K562 (cell line): ENCODE measurements around the gene GSK3B. TPM values are rescaled to one million over a fixed set of nuclear protein-coding genes. Genes with fewer than 3 reads are reported as not detected.

Experiments
- ATAC-seq: fragments of 200-7000 bp; cut with Tn5 transposase; 3 replicates; pipeline ENCODE4 v1.9.1; 2020; ENCODE audit warnings: moderate library complexity
- BruUV-seq: library from RNA; stranded (reverse); fragments of 400-500 nt; replicated peaks from 2 replicates; lab custom pipeline; 2021; lab: Mats Ljungman, UMichigan
- CTCF ChIA-PET: fragments of 300-600 bp; formaldehyde crosslinking; extraction: SDS; loops from one replicate; lab custom pipeline; 2021; ENCODE audit warnings: low intra/inter-chr PET ratio; lab: Yijun Ruan, JAX
- POLR2A ChIA-PET: fragments of 300-600, 350-650 bp; sonication (Branson Sonifier 250); formaldehyde crosslinking; extraction: SDS; loops from one replicate; lab custom pipeline; 2021; ENCODE audit warnings: antibody characterized with exemption, inconsistent platforms; lab: Yijun Ruan, JAX
- DNase-seq, 4 experiments: peaks; one replicate each; pipeline versions ENCODE4 v3.0.0 to v3.0.0-alpha.2; 2011 to 2018; ENCODE audit warnings: low spot score in 3 of 4, mixed read lengths in 3 of 4; ENCODE audit errors: extremely low read depth in 1 of 4
- FAIRE-seq: peaks from 2 replicates; lab custom pipeline; 2011; peaks lifted over from hg19 to GRCh38; lab: Jason Lieb, UNC
- H2AFZ ChIP-seq: 2 replicates; pipeline ENCODE4 v1.6.0; 2011; ENCODE audit warnings: low read depth, low read length, control low read depth, inconsistent platforms
- H3K27ac ChIP-seq: fragments of 200-600 bp; 3 replicates; pipeline ENCODE4 v1.8.0; 2011; ENCODE audit warnings: low read depth, mild to moderate bottlenecking, control low read depth, inconsistent platforms, low read length, moderate library complexity, mixed read lengths; ENCODE audit errors: extremely low read depth
- H3K27me3 ChIP-seq, 2 experiments: fragments of 300-600 bp in 1 of 2; 2 replicates in 1 of 2; 3 replicates in 1 of 2; pipeline versions ENCODE4 v1.6.0 to v1.8.0; 2011; ENCODE audit warnings: inconsistent platforms in 2 of 2, low read length in 2 of 2, mild to moderate bottlenecking in 1 of 2, mixed read lengths in 1 of 2, moderate library complexity in 1 of 2; ENCODE audit not compliant: control insufficient read depth in 2 of 2, insufficient read depth in 2 of 2
- H3K36me3 ChIP-seq: fragments of 300-600 bp; 3 replicates; pipeline ENCODE4 v1.8.0; 2011; ENCODE audit warnings: mild to moderate bottlenecking, low read length, inconsistent platforms; ENCODE audit not compliant: control insufficient read depth, insufficient read depth
- H3K4me1 ChIP-seq, 2 experiments: fragments of 200-600 bp in 1 of 2; replicated peaks in 1 of 2; 2 replicates in 1 of 2; 3 replicates in 1 of 2; pipeline versions ENCODE4 v1.5.1 to v1.8.0; 2011; ENCODE audit warnings: inconsistent platforms in 2 of 2, low read length in 2 of 2, mild to moderate bottlenecking in 1 of 2, mixed read lengths in 1 of 2, moderate library complexity in 1 of 2; ENCODE audit not compliant: control insufficient read depth in 2 of 2, insufficient read depth in 2 of 2
- H3K4me2 ChIP-seq: 2 replicates; pipeline ENCODE4 v1.6.1; 2011; ENCODE audit warnings: low read length, control low read depth, inconsistent platforms, mixed read lengths; ENCODE audit not compliant: insufficient read depth
- H3K4me3 ChIP-seq: fragments of 200-600 bp; sonication (generic), shearing (Covaris generic); 2 replicates; pipeline ENCODE4 v1.5.1; 2016; ENCODE audit warnings: control low read depth, inconsistent platforms
- H3K79me2 ChIP-seq: fragments of 200-600 bp; 3 replicates; pipeline ENCODE4 v1.8.0; 2011; ENCODE audit warnings: low read length, inconsistent platforms; ENCODE audit not compliant: control insufficient read depth, insufficient read depth
- H3K9ac ChIP-seq, 2 experiments: 2 replicates each; pipeline versions ENCODE4 v1.6.0 to v1.6.1; 2011; ENCODE audit warnings: low read depth in 2 of 2, low read length in 2 of 2, control low read depth in 1 of 2, inconsistent platforms in 1 of 2, mild to moderate bottlenecking in 1 of 2, mixed read lengths in 1 of 2; ENCODE audit not compliant: insufficient read depth in 1 of 2
- H3K9me1 ChIP-seq: one replicate; pipeline ENCODE4 v1.6.0; 2011; ENCODE audit warnings: inconsistent platforms, mild to moderate bottlenecking, low read length, moderate library complexity; ENCODE audit not compliant: control insufficient read depth, insufficient read depth
- H3K9me3 ChIP-seq: replicated peaks from 2 replicates; pipeline ENCODE4 v1.5.1; 2011; ENCODE audit warnings: low read depth, low read length, inconsistent platforms; ENCODE audit not compliant: control insufficient read depth, insufficient read depth
- H4K20me1 ChIP-seq: replicated peaks from 2 replicates; pipeline ENCODE4 v1.6.1; 2011; ENCODE audit warnings: low read length, inconsistent platforms, mixed read lengths; ENCODE audit not compliant: control insufficient read depth, insufficient read depth
- ATF7 ChIP-seq: fragments of 450-650 bp; IDR thresholded peaks from 2 replicates; pipeline ENCODE4 v1.7.1; 2014; ENCODE audit warnings: mild to moderate bottlenecking, moderate library complexity
- BACH1 ChIP-seq: fragments of 200-800 bp; sonication (Bioruptor generic); IDR thresholded peaks from 2 replicates; pipeline ENCODE4 v1.6.1; 2016; ENCODE audit warnings: missing genetic modification characterization, missing compliant biosample characterization
- BMI1 ChIP-seq: fragments of 150-350 bp; IDR thresholded peaks from 2 replicates; pipeline ENCODE4 v1.6.1; 2014; ENCODE audit warnings: low read length
- BRCA1 ChIP-seq, 2 experiments: fragments of 450-650 bp in 1 of 2; sonication (generic) in 1 of 2; formaldehyde crosslinking in 1 of 2; IDR thresholded peaks; 2 replicates each; pipeline versions ENCODE4 v1.5.0 to v1.6.1; 2017 to 2020; ENCODE audit warnings: mild to moderate bottlenecking in 1 of 2, missing genetic modification reagents in 1 of 2
- GATAD2A ChIP-seq: fragments of 450-650 bp; IDR thresholded peaks from 2 replicates; pipeline ENCODE4 v1.6.1; 2017
- ILF3 ChIP-seq: fragments of 450-650 bp; IDR thresholded peaks from 2 replicates; pipeline ENCODE4 v1.6.1; 2018; ENCODE audit warnings: antibody characterized with exemption, mild to moderate bottlenecking, moderate library complexity, borderline replicate concordance
- IRF9 ChIP-seq: fragments of 450-650 bp; IDR thresholded peaks from 2 replicates; pipeline ENCODE4 v1.6.1; 2016; ENCODE audit warnings: missing biosample characterization, missing genetic modification characterization
- MBD2 ChIP-seq: sonication (generic); IDR thresholded peaks from 2 replicates; pipeline ENCODE4 v1.6.1; 2016; ENCODE audit warnings: low read depth, borderline replicate concordance
- NFIC ChIP-seq: fragments of 450-650 bp; IDR thresholded peaks from 2 replicates; pipeline ENCODE4 v1.6.1; 2017; ENCODE audit warnings: mild to moderate bottlenecking, inconsistent platforms
- NR3C1 ChIP-seq: sonication (generic); formaldehyde crosslinking; IDR thresholded peaks from 2 replicates; pipeline ENCODE4 v1.8.1; 2022; ENCODE audit warnings: missing genetic modification reagents
- POLR3A ChIP-seq: IDR thresholded peaks from 2 replicates; pipeline ENCODE4 v1.6.1; 2011; ENCODE audit warnings: borderline replicate concordance, mild to moderate bottlenecking, moderate library complexity; ENCODE audit not compliant: insufficient read length, insufficient read depth; ENCODE audit errors: extremely low read depth
- TEAD4 ChIP-seq, 2 experiments: sonication (generic) in 1 of 2; formaldehyde crosslinking in 1 of 2; IDR thresholded peaks; 2 replicates each; pipeline versions ENCODE4 v1.6.1 to v1.8.0; 2012 to 2022; ENCODE audit warnings: borderline replicate concordance in 1 of 2, inconsistent platforms in 1 of 2, low read length in 1 of 2, mild to moderate bottlenecking in 1 of 2, missing genetic modification reagents in 1 of 2
- U2AF1 ChIP-seq: fragments of 200-400 bp; formaldehyde crosslinking; optimal IDR thresholded peaks from 2 replicates; pipeline ENCODE3; 2017; ENCODE audit warnings: mild to moderate bottlenecking, low read depth, low read length, moderate library complexity
- USF2 ChIP-seq: sonication (generic); formaldehyde crosslinking; IDR thresholded peaks from 2 replicates; pipeline ENCODE4 v1.5.0; 2020; ENCODE audit warnings: missing genetic modification reagents
- ZBTB26 ChIP-seq: fragments of 450-650 bp; formaldehyde crosslinking; IDR thresholded peaks from 2 replicates; pipeline ENCODE4 v1.4.0; 2022; ENCODE audit warnings: missing genetic modification characterization
- ZNF184 ChIP-seq: sonication (generic); formaldehyde crosslinking; IDR thresholded peaks from 2 replicates; pipeline ENCODE4 v1.5.0; 2020; ENCODE audit warnings: missing genetic modification reagents
- ZNF197 ChIP-seq: fragments of 200-800 bp; sonication (Bioruptor generic); IDR thresholded peaks from 2 replicates; pipeline ENCODE4 v1.6.1; 2016; ENCODE audit warnings: low read depth, missing genetic modification characterization, missing compliant biosample characterization
- ZNF395 ChIP-seq: fragments of 200-800 bp; sonication (Bioruptor generic); IDR thresholded peaks from 2 replicates; pipeline ENCODE4 v1.6.1; 2017; ENCODE audit warnings: missing genetic modification characterization, missing compliant biosample characterization
- ZNF444 ChIP-seq: fragments of 250-450 bp; sonication (Bioruptor Pico); IDR thresholded peaks from 2 replicates; pipeline ENCODE4 v1.4.0; 2020; ENCODE audit warnings: mild to moderate bottlenecking, moderate library complexity
- WGBS: fragments of 100-300 bp; shearing (Covaris generic); methylation state at CpG from one replicate; pipeline ENCODE4 v1.1.6; 2016; ENCODE audit warnings: low coverage, mixed read lengths; ENCODE audit not compliant: insufficient coverage; ENCODE audit errors: missing lambda C conversion rate; 5-methylcytosine and 5-hydroxymethylcytosine counted together
- in situ Hi-C: fragments of 300-500 bp; cut with MboI; formaldehyde crosslinking; loops from 4 replicates; pipeline ENCODE4 v1.15.0; 2018; ENCODE audit warnings: inconsistent platforms, mixed read lengths
- intact Hi-C: fragments of 100-400 bp; cut with micrococcal nuclease; formaldehyde crosslinking; loops from 2 replicates; pipeline ENCODE4 v1.14.2; 2022
- polyA plus RNA-seq, 8 experiments: library from polyadenylated mRNA; depleted of rRNA in 4 of 8; stranded (reverse) in 5 of 8; unstranded in 3 of 8; fragments of >200 nt; fragmentation: Nextera tagmentation in 2 of 8; fragmentation: Illumina TruSeq in 1 of 8; extraction: Ambion mirVana in 2 of 8; extraction: Trizol in 1 of 8; gene quantifications; 2 replicates each; pipeline versions ENCODE4 v1.2.1 to v1.2.3, GENCODE V29; 2011 to 2014; ENCODE audit warnings: inconsistent platforms in 1 of 8, missing spikeins in 1 of 8
- total RNA-seq, 7 experiments: library from RNA; depleted of rRNA in 6 of 7; stranded (reverse); fragments of >200 nt in 6 of 7; fragmentation: Illumina TruSeq in 2 of 7; extraction: Trizol in 2 of 7; gene quantifications; 2 replicates each; pipeline versions ENCODE4 v1.2.1 to v1.2.3, GENCODE V29; 2011 to 2021; ENCODE audit warnings: low replicate concordance in 1 of 7

GSK3B gene
- total and polyA plus RNA-seq, 9 of the 15 experiments (the other 6 are each of a cell fraction or from before 2014, with no cell fraction given): 4.7 to 25.0 (median 18.7) TPM

GRCh38 chr3:119819806-119820205, 274.4 kb downstream of the GSK3B start:
- Histone ChIP-seq H3K9ac (no peak overlapping the region), H3K9me1 (no peaks in the 10 kb centered on the region), H3K36me3 (no peaks in the 10 kb centered on the region), H4K20me1 (no peaks in the 10 kb centered on the region), H3K79me2 (no peaks in the 10 kb centered on the region), H3K27me3 (peaks cover 6 to 20% of the 10 kb centered on the region in 2 experiments; a peak in 4 of 5 replicates), H3K9me3 (no peaks in the 10 kb centered on the region), H3K4me1 (no peaks in the 10 kb centered on the region), H3K4me2 (no peak overlapping the region), H3K4me3 (no peak overlapping the region), H2AFZ (no peak overlapping the region), H3K27ac (no peak overlapping the region)
- ATAC-seq: no peak; the same call in 2 of the 3 replicates
- POLR2A ChIA-PET: no interaction called here
- no peak for FAIRE-seq
- in situ Hi-C loops: no loop called here
- TF ChIP-seq USF2 (CRISPR knock-in tag): no peak
- TF ChIP-seq ATF7: no peak
- no peak for TF ChIP-seq ZNF184 (CRISPR knock-in tag)
- TF ChIP-seq BACH1 (tag): no peak
- no peak for TF ChIP-seq U2AF1
- no peak for TF ChIP-seq NFIC
- no peak for TF ChIP-seq POLR3A
- no peak for TF ChIP-seq IRF9
- TF ChIP-seq GATAD2A: no peak
- no peak for TF ChIP-seq MBD2
- no peak for TF ChIP-seq ZNF395 (CRISPR knock-in tag)
- TF ChIP-seq BMI1: no peak
- no peak for TF ChIP-seq NR3C1 (CRISPR knock-in tag)
- TF ChIP-seq BRCA1 (IDR thresholded peaks at IDR 0.05): no peak
- no peak for TF ChIP-seq BRCA1 (CRISPR knock-in tag; IDR thresholded peaks at IDR 0.05)
- no peak for TF ChIP-seq ZNF444 (CRISPR knock-in tag)
- no peak for TF ChIP-seq TEAD4 (IDR thresholded peaks at IDR 0.05; ENCODE audit: low read length)
- no peak for TF ChIP-seq TEAD4 (CRISPR knock-in tag; IDR thresholded peaks at IDR 0.05; ENCODE audit: borderline replicate concordance)
- TF ChIP-seq ILF3: no peak
- no peak for TF ChIP-seq ZNF197 (CRISPR knock-in tag)
- no peak for TF ChIP-seq ZBTB26 (CRISPR knock-in tag)
- CTCF ChIA-PET: no interaction called here
- 6% methylated on average over 2 of the region's 2 CpGs for WGBS
- intact Hi-C loops: loop anchor here (10.0 kb wide), 2 partner anchors 65 to 365 kb away; no protein-coding TSS in a partner anchor
- no TSS peak for BruUV-seq
- DNase-seq: no peak
